GM18526 (cell line): Measurements from ENCODE around the gene DNER.

ENCODE experiments used
- POLR2A ChIP-seq: IDR thresholded peaks from 3 replicates; pipeline ENCODE4 v1.6.1; 2011; ENCODE audit not compliant: insufficient read length; ENCODE audit errors: extremely low read depth

The DNER gene

DNA sequence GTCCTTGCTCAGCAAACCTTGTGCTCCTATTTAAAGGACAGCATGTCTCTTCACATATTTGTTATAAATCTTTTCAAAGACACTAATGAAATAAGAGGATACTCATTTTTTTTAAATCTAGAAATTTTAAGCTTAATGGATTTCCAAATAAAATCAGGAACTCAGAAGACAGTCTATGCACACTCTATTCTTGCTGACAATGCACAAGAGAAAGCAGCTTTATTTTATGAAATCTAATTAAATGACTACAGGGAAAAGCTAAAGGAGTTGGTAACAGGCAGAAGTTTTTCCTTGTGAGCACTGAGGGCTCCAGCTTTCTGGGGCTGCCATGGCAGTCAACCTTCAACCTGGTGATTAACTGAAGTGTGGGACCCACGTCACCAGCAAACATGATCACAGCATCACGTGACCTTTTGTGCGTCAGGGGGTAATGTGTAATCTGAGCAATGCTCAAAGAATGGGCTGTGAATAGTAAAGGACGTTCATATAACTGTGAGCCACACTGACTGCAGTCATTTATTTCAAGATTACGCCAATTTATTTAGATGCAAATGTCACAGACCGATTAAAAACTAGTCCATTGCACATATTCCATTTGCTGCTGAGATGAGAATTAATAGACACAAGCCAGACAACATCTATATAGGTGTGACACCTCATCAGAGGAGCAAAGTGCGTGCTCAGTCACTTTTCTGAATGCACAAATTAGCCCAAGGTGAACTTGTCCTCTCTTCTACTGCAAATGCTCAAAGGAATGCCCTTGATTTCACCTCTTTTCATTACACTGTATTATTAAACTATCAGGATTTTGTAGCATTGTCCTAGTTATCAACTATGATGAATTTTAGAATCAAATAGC lies 11.6 kb upstream of the DNER start:
- no peak for TF ChIP-seq POLR2A

DNA sequence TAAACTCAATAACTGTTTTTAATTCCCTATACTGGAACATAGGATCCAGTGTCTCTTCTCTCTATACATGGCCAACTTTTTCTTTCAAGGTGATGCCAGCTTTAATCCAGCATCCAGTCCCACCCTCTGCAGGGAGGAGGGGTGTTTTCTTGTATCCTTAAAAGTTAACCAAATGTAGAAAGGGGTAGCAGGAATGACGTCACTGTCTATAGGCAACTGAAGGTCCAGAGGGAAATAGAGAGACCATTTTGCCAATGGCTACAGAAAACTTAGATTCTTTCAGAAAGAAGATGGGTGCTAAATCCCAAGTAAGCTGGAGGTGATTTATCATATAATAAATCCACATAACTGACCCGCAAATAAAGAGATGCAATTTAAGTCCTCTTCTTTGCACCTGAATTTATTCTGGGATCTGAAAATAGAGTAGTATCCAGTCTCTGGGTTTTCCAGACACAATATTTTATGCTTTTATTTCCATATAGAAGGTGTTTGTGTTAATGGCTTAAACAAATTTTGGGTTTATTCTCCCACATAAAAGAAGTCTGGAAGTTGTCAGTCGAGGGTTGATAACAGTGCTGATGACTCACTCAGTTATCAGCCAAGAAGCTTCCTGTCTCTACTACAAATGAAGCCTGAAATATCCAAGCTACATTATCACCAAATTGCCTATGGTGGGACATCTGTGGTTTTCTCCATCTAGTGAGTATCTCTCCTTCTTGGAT lies 5.7 kb upstream of the DNER start:
- TF ChIP-seq POLR2A = no peak

- TF ChIP-seq POLR2A = no peak
These were observed 3.7 kb upstream of the DNER start for GRCh38 chr2:229718057-229718456.

DNA sequence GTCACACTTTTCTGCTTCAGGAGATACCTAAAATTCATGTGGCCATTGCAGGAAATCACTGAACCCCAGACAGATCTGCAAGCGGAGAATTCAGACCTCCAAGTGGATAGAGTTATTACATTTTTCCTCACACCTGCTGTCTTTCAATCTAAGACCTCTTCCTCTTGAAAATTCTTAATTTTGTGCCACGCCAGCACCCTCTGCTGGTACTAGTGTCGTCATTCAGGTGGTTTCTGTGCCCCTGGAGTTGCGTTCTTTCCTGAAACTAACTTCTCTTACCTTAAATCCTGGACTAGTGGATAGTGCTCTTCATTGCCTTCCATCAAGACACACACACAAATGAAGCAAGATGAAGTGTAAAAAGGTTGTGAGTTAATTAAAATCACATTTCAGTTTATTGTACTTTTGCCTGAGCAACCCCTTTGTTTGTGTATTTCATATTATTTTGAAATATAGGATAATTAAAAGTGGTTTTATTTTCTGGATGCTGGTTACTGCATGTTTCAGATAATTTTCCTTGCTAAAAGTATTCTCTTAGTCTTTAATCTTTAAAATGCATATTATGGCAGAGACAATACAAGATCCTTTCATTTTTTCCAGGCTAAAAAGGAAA lies 1.6 kb upstream of the DNER start:
- TF ChIP-seq POLR2A = no peak

DNA sequence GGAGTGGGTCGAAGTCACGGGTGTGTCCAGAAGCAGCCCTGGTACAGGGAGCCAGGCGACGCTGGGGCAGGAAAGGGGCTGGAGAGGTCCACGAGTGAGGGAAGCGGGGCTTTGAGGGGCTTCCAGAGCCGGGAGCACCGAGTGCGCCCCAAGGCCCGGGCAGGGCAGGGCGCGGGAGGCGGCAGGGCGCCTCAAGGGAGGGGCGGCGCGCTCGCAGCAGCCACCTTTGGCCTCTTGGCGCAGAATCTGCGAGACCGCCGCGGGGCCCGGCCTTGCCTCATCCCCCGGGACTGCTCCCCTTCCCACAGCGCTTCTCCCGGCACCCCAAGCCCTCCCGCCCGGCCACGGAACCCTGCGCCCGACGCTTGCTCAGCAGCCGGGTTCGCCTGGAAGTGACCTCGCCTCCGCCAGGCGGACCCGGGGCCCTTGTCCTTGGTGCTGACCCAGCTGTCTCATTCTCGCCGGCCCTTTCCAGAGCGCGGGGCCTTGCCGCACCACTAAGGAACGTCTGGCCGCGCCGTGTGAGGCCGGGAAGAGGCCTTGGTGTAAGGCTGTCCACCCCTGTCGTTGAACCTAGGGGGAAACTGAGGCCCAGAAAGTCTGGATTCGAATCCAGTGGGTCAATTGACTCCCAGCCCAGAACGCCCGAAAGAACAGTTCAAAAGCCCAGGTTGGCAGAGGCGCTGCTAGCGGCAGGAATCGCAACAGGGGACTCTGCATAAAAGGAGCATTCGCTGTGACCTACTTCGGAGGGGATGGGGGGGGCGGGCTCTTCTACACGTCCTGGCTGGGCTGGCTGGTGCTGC lies 584 bp upstream of the DNER start:
- TF ChIP-seq POLR2A = no peak

DNA sequence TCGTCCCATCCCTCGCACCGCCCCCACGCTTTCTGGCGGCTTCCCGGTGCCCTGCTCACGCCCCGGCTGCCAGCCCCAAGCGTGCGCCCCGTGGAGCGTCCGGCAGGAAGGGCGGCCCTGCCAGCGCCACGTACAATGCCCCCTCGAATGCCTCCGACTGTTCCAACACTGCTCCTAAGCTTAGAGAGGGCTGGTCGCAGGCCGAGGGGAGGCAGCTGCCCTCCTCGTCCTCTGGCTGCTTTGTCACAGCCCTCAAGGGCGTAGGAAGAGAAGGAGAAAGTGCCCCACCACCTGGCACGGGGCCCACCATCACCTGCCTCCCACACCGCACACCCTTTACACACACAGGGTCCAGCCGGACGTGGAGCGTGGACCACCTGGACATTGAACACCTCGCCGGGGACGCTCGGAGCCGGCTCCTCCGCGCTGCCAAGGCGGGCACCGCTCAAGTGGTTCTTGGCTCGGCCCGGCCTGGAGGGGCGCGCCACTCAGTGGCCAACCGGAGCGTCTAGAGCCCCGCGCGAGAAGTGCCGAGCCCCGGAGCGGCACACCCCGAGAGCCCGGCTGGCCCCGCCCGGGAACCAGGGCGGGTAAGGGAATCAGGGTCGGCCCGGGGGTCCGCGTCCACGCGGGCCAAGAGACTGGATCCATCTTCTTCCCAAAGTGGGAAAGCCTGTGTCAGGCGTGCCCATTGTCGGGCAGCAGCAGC lies 830 bp downstream of the DNER start:
- no peak for TF ChIP-seq POLR2A

- no peak for TF ChIP-seq POLR2A
These were observed 2.2 kb downstream of the DNER start for GRCh38 chr2:229712136-229712535.

GRCh38 chr2:229708335-229708734 lies 6.0 kb downstream of the DNER start:
- TF ChIP-seq POLR2A = no peak

DNA sequence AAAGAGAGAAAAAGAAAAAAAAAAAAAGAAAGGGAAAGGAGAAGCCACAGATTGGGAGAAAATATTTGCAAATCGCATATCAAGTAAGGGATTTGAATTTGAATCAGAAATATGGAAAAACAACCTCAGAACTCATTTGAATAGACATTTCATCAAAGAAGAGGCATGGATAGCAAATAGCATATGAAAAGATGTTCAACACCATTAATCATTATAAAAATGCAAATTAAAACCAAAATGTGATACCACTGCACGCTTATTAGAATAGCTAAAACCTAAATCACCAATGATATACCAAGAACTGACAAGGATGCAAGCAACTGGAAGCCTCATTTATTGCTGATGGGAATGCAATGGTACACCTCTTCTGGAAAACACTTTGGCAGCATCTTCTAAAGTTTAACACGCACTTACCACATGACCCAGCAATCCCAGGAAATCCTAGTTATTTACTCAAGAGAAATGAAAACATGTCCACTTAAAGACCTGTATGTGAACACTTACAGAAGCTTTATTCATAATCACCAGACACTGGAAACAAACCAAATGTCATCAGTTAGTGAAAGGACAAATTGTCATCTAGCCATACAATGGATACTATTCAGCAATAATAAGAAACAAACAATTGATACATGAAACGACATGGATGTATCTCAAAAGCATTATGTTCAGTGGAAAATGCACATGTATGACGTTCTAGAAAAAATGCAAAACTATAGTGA lies 10.3 kb downstream of the DNER start:
- no peak for TF ChIP-seq POLR2A

GRCh38 chr2:229701716-229702115 lies 12.6 kb downstream of the DNER start:
- no peak for TF ChIP-seq POLR2A

- no peak for TF ChIP-seq POLR2A
These were observed 13.3 kb downstream of the DNER start for GRCh38 chr2:229701062-229701461.

DNA sequence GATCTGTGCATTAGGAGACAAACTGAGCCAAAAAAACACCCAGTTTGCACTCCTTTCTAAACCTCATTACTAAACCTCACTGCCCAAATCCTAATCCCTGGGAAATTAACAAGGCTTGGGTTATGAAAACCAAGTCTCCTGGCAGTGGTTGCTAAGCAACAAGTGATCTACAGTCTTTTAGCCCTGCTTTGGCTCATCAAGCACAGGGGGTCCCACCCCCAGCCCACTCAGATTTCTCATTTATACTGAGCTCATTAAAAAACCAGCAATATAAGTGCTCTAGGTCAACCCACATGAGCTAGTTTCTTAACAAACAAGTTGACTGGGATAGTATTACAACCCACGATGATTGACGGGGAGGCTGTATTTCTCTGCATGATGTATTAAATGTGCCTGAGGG lies 18.4 kb downstream of the DNER start:
- TF ChIP-seq POLR2A = no peak

DNA sequence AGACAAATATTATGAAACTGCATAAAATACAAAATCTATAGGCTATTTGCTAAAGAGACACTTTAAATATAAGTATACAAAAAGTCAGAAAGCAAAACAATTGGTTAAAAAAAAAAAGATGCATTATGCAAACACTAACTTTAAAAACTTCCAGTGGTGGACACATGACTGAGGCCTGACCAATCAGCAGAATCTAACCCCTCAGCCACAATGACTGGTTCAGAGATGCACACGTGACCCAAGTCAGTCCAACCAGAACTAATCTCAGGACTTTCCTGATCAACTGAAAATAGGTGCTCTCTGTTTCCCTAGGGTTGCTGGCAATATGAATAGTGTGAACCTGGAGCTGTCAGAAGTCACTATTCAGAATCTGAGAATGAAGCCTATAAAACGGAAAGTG lies 22.7 kb downstream of the DNER start:
- TF ChIP-seq POLR2A = no peak

DNA sequence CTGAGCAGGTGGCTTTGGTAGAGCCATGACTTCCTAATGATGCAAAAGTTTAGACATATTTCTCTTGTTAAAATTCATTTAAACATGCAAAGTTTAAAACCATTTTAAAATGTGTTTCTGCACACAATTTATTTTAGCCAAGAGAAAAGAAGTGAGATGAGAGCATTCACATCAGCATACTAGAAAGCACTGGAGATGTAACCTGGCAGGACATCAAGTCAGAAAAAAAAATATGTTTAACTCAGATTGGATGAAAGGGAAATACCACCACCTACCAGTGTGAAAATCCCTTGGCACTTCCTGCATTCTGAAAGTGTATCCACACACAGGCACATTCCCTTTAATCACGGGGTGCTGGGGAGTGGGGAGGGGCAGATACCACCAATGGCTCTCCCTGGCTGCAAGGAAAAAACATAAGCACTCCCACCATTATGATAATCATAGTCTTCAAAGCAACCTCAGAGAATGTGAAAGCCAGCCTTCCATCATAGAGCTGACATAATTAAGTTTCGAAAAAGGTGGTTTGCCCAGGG lies 25.0 kb downstream of the DNER start:
- TF ChIP-seq POLR2A = no peak
